Measurements from ENCODE around the gene TMA7B. TPM values are rescaled to one million over a fixed set of nuclear protein-coding genes. Genes with fewer than 3 reads are reported as not detected.

The TMA7B gene
- total and polyA plus RNA-seq, 10 of the 15 experiments (the other 5 are each of a cell fraction or from before 2014, with no cell fraction given) = 0.33 to 2.9 (median 1.8) TPM

DNA sequence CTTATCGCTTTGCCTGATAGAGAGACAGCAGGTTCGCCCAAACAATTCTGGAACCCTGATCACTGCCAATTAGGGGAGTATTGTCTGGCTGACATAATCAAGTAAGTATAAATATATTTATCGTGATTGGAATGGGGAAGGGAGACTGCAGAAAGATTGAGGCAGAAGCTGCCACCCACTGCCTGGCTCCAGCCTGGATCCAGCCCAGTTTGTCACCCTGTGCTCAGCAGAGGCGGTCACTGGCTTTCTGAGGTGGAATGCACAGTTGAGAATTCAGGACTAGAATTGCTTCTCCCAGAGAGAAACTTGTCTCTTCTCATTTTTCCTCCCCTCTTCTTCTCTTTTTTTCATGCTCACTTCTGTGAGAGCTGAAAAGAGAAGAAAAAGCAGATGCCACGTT, 33.4 kb upstream of the TMA7B start:
- H3K79me2 ChIP-seq (ENCODE audit: control insufficient read depth, insufficient read depth, low read length) = peaks cover 96% of the 10 kb centered on the region
- H3K27me3 ChIP-seq (replicated peaks in 1 of 2; ENCODE audit: control insufficient read depth in 2 of 2, insufficient read depth in 2 of 2, low read length in 1 of 2) = no peaks in the 10 kb centered on the region
- BruUV-seq (replicated peaks) = no TSS peak
- no peak overlapping the region for H3K27ac ChIP-seq (ENCODE audit: control insufficient read depth, insufficient read depth)
- SMC1A ChIA-PET (ENCODE audit: uncharacterized antibody, unreplicated experiment) = interaction anchor here (1.2 to 11.4 kb wide), 3 partner anchors 10 to 144 kb away, joined by 3 to 102 read pairs (median 13); no protein-coding TSS in a partner anchor
- intact Hi-C loops (cut with micrococcal nuclease; ENCODE audit: unreplicated experiment) = no loop called here
- in situ Hi-C loops (cut with MboI) = no loop called here
- peaks cover 7 to 9% of the 10 kb centered on the region in 2 experiments for H3K36me3 ChIP-seq (ENCODE audit: control insufficient read depth in 2 of 2, insufficient read depth in 2 of 2, low read length in 1 of 2)
- CTCF ChIA-PET = interaction anchor here (1.0 to 3.0 kb wide), 3 partner anchors 9 to 98 kb away, joined by 3 to 16 read pairs (median 4); no protein-coding TSS in a partner anchor
- TF ChIP-seq POU2F2 (IDR thresholded peaks at IDR 0.05; ENCODE audit: borderline replicate concordance, low read depth, low read length) (no peak), IRF4 (IDR thresholded peaks at IDR 0.05; ENCODE audit: low read depth, low read length) (no peak), NR2F1 (conservative IDR thresholded peaks at IDR 0.05) (no peak), FOXK2 (IDR thresholded peaks at IDR 0.05) (no peak), BMI1 (IDR thresholded peaks at IDR 0.05; ENCODE audit: borderline replicate concordance) (no peak), POLR2AphosphoS2 (IDR thresholded peaks at IDR 0.05; ENCODE audit: low read depth, low read length) (no peak), HDGF (IDR thresholded peaks at IDR 0.05) (no peak), ATF7 (IDR thresholded peaks at IDR 0.05; ENCODE audit: low read depth) (no peak), SP1 (IDR thresholded peaks at IDR 0.05; ENCODE audit: low read depth, low read length) (no peak), JUNB (IDR thresholded peaks at IDR 0.05) (no peak), GATAD2B (conservative IDR thresholded peaks at IDR 0.05; ENCODE audit: low read depth) (no peak), SMARCA5 (IDR thresholded peaks at IDR 0.05) (no peak), NFYA (IDR thresholded peaks at IDR 0.05; ENCODE audit: borderline replicate concordance, low read depth, low read length) (no peak), MXI1 (IDR thresholded peaks at IDR 0.05; ENCODE audit: low read depth, low read length) (no peak), TCF12 (IDR thresholded peaks at IDR 0.05; ENCODE audit: low read depth, low read length) (no peak), ETV6 (conservative IDR thresholded peaks at IDR 0.05 in 1 of 2, IDR thresholded peaks at IDR 0.05 in 1 of 2; ENCODE audit: borderline replicate concordance in 1 of 2, low read depth in 1 of 2) (no peak)
- TF ChIP-seq, protein P1, sequence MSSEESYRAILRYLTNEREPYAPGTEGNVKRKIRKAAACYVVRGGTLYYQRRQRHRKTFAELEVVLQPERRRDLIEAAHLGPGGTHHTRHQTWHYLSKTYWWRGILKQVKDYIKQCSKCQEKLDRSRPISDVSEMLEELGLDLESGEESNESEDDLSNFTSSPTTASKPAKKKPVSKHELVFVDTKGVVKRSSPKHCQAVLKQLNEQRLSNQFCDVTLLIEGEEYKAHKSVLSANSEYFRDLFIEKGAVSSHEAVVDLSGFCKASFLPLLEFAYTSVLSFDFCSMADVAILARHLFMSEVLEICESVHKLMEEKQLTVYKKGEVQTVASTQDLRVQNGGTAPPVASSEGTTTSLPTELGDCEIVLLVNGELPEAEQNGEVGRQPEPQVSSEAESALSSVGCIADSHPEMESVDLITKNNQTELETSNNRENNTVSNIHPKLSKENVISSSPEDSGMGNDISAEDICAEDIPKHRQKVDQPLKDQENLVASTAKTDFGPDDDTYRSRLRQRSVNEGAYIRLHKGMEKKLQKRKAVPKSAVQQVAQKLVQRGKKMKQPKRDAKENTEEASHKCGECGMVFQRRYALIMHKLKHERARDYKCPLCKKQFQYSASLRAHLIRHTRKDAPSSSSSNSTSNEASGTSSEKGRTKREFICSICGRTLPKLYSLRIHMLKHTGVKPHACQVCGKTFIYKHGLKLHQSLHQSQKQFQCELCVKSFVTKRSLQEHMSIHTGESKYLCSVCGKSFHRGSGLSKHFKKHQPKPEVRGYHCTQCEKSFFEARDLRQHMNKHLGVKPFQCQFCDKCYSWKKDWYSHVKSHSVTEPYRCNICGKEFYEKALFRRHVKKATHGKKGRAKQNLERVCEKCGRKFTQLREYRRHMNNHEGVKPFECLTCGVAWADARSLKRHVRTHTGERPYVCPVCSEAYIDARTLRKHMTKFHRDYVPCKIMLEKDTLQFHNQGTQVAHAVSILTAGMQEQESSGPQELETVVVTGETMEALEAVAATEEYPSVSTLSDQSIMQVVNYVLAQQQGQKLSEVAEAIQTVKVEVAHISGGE (CRISPR knock-in tag; IDR thresholded peaks at IDR 0.05) = no peak
- H4K20me1 ChIP-seq (ENCODE audit: control insufficient read depth, insufficient read depth) = no peaks in the 10 kb centered on the region
- POLR2A ChIA-PET = interaction anchor here (0.6 to 2.4 kb wide), 4 partner anchors 10 to 201 kb away, joined by 3 to 7 read pairs (median 3); no protein-coding TSS in a partner anchor
- no peak overlapping the region for H3K4me2 ChIP-seq (ENCODE audit: control insufficient read depth, insufficient read depth)
- H3K9ac ChIP-seq (ENCODE audit: control insufficient read depth, insufficient read depth, low read length) = no peak overlapping the region
- FAIRE-seq (no peak), DNase-seq (ENCODE audit: low read depth, low spot score) (no peak), ATAC-seq (no peak)
- H3K4me1 ChIP-seq (ENCODE audit: control insufficient read depth, insufficient read depth, low read length) = peaks cover 22% of the 10 kb centered on the region
- RAD21 ChIA-PET (ENCODE audit: unreplicated experiment) = interaction anchor here (1.0 to 2.2 kb wide), 3 partner anchors 13 to 110 kb away, joined by 3 to 4 read pairs (median 3); no protein-coding TSS in a partner anchor
- no peak overlapping the region for H3K4me3 ChIP-seq
- no peak overlapping the region for H2AFZ ChIP-seq (ENCODE audit: control insufficient read depth, low read depth, low read length)
- 83% methylated on average over 5 of the region's 5 CpGs for WGBS (ENCODE audit: insufficient coverage, insufficient replicate concordance, low lambda C conversion rate, missing lambda C conversion rate)
- no peaks in the 10 kb centered on the region for H3K9me3 ChIP-seq (replicated peaks; ENCODE audit: control insufficient read depth, insufficient read depth, low read length)

All from GM12878 (cell line).